ENCODE results near the gene GAK.

GAK gene

GRCh38 chr4:911221-911751, 20.8 kb downstream of the GAK start:
- no peak for DNase-seq (ENCODE audit: extremely low spot score, insufficient read length, low read depth)
- no peak for FAIRE-seq

GRCh38 chr4:910366-911091, 21.6 kb downstream of the GAK start:
- FAIRE-seq, result no peak
- no peak for DNase-seq (ENCODE audit: extremely low spot score, insufficient read length, low read depth)

- no peak for FAIRE-seq
Measured at GRCh38 chr4:909821-910220, 22.3 kb downstream of the GAK start.

GRCh38 chr4:909131-909571, 23.0 kb downstream of the GAK start:
- FAIRE-seq (no peak), DNase-seq (ENCODE audit: extremely low spot score, insufficient read length, low read depth) (no peak)

More at GRCh38 chr4:909821-910220, 22.3 kb downstream of the GAK start:
- no peak for DNase-seq (ENCODE audit: extremely low spot score, insufficient read length, low read depth)

- no peak for FAIRE-seq
- DNase-seq (ENCODE audit: extremely low spot score, insufficient read length, low read depth), result no peak
Measured at GRCh38 chr4:907691-908425, 24.3 kb downstream of the GAK start.

- no peak for DNase-seq (ENCODE audit: extremely low spot score, insufficient read length, low read depth)
- FAIRE-seq, result no peak
Measured at GRCh38 chr4:907103-907400, 25.1 kb downstream of the GAK start.

GRCh38 chr4:906339-907102, 25.6 kb downstream of the GAK start:
- no peak for FAIRE-seq
- DNase-seq (ENCODE audit: extremely low spot score, insufficient read length, low read depth), result no peak

GRCh38 chr4:905485-906338, 26.4 kb downstream of the GAK start:
- no peak for FAIRE-seq

GRCh38 chr4:903066-904046, 28.8 kb downstream of the GAK start:
- DNase-seq (ENCODE audit: extremely low spot score, insufficient read length, low read depth), result no peak
- no peak for FAIRE-seq

More at GRCh38 chr4:905485-906338, 26.4 kb downstream of the GAK start:
- no peak for DNase-seq (ENCODE audit: extremely low spot score, insufficient read length, low read depth)

- DNase-seq (ENCODE audit: extremely low spot score, insufficient read length, low read depth), result no peak
- FAIRE-seq, result no peak
Measured at GRCh38 chr4:901192-901910, 30.8 kb downstream of the GAK start.

- no peak for DNase-seq (ENCODE audit: extremely low spot score, insufficient read length, low read depth)
- FAIRE-seq, result no peak
Measured at GRCh38 chr4:900721-901120, 31.4 kb downstream of the GAK start.

- FAIRE-seq (no peak), DNase-seq (ENCODE audit: extremely low spot score, insufficient read length, low read depth) (no peak)
Measured at GRCh38 chr4:900073-900472, 32.0 kb downstream of the GAK start.

- FAIRE-seq (no peak), DNase-seq (ENCODE audit: extremely low spot score, insufficient read length, low read depth) (no peak)
Measured at GRCh38 chr4:899556-899906, 32.6 kb downstream of the GAK start.

GRCh38 chr4:898869-899555, 33.1 kb downstream of the GAK start:
- FAIRE-seq, result no peak

GRCh38 chr4:898123-898522, 34.0 kb downstream of the GAK start:
- no peak for FAIRE-seq
- no peak for DNase-seq (ENCODE audit: extremely low spot score, insufficient read length, low read depth)

More at GRCh38 chr4:898869-899555, 33.1 kb downstream of the GAK start:
- DNase-seq (ENCODE audit: extremely low spot score, insufficient read length, low read depth), result no peak

- DNase-seq (ENCODE audit: extremely low spot score, insufficient read length, low read depth), result no peak
- no peak for FAIRE-seq
Measured at GRCh38 chr4:896630-897029, 35.5 kb downstream of the GAK start.

GRCh38 chr4:896216-896615, 35.9 kb downstream of the GAK start:
- DNase-seq (ENCODE audit: extremely low spot score, insufficient read length, low read depth), result no peak
- FAIRE-seq, result no peak

GRCh38 chr4:895596-895995, 36.5 kb downstream of the GAK start:
- DNase-seq (ENCODE audit: extremely low spot score, insufficient read length, low read depth) (no peak), FAIRE-seq (no peak)
